HCT116 (cell line): Measurements from ENCODE around the gene TRMT1. TPM values are rescaled to one million over a fixed set of nuclear protein-coding genes. Genes with fewer than 3 reads are reported as not detected.
A peak's percentile ranks its signal among the peaks of the same experiment; 100 is the strongest.

Source experiments
- ATAC-seq: fragments of 200-7000 bp; cut with Tn5 transposase; 2 replicates; pipeline ENCODE4 v1.9.1; 2020; ENCODE audit warnings: mild to moderate bottlenecking, moderate library complexity
- BruUV-seq: library from RNA; stranded (reverse); fragments of 400-500 nt; replicated peaks from 2 replicates; lab custom pipeline; 2021; lab: Mats Ljungman, UMichigan
- CTCF ChIA-PET: fragments of 300-600 bp; sonication (Branson Sonifier 250); formaldehyde crosslinking; loops from one replicate; lab custom pipeline; 2021; ENCODE audit warnings: antibody characterized with exemption; lab: Charles Lee
- POLR2A ChIA-PET: fragments of 300-600, 350-600 bp; sonication (Branson Sonifier 250); formaldehyde crosslinking; loops from one replicate; lab custom pipeline; 2021; ENCODE audit warnings: antibody characterized with exemption; lab: Charles Lee
- RAD21 ChIA-PET, 2 experiments: fragments of 300-600 bp; sonication (Branson Sonifier 250); formaldehyde crosslinking; loops; one replicate each; lab custom pipeline; 2023; ENCODE audit warnings: low total read pairs in 2 of 2; ENCODE audit not compliant: uncharacterized antibody in 2 of 2, unreplicated experiment in 2 of 2, low non-redundant PET in 1 of 2; lab: Charles Lee
- DNase-seq: peaks from one replicate; pipeline ENCODE4 v3.0.0-alpha.2; 2010; ENCODE audit warnings: low read depth, low spot score
- H2AFZ ChIP-seq: fragments of 200-600 bp; shearing (Covaris generic), sonication (generic); 2 replicates; pipeline ENCODE4 v1.6.1; 2017; ENCODE audit warnings: low read depth, mixed run types, mixed read lengths, antibody characterized with exemption, low read length; ENCODE audit not compliant: poor library complexity, severe bottlenecking
- H3K27ac ChIP-seq: 2 replicates; pipeline ENCODE4 v1.5.1; 2012; ENCODE audit warnings: low read depth, low read length
- H3K27me3 ChIP-seq: fragments of 200-600 bp; sonication (generic); 2 replicates; pipeline ENCODE4 v1.6.1; 2016; ENCODE audit warnings: mixed run types, low read length, mixed read lengths; ENCODE audit not compliant: insufficient read depth
- H3K36me3 ChIP-seq, 2 experiments: fragments of 200-500 bp in 1 of 2; fragments of 200-600 bp in 1 of 2; sonication (Bioruptor generic) in 1 of 2; sonication (generic) in 1 of 2; 2 replicates each; pipeline versions ENCODE4 v1.5.1 to v1.6.1; 2014 to 2016; ENCODE audit warnings: low read length in 2 of 2, inconsistent platforms in 1 of 2, mixed read lengths in 1 of 2, mixed run types in 1 of 2; ENCODE audit not compliant: insufficient read depth in 2 of 2, control insufficient read depth in 1 of 2
- H3K4me1 ChIP-seq, 2 experiments: fragments of 200-600 bp in 1 of 2; sonication (generic) in 1 of 2; 2 replicates each; pipeline versions ENCODE4 v1.5.1 to v1.6.1; 2012 to 2017; ENCODE audit warnings: low read length in 2 of 2, inconsistent platforms in 1 of 2, mild to moderate bottlenecking in 1 of 2, mixed read lengths in 1 of 2, mixed run types in 1 of 2, moderate library complexity in 1 of 2; ENCODE audit not compliant: insufficient read depth in 2 of 2, control insufficient read depth in 1 of 2
- H3K4me2 ChIP-seq: fragments of 200-600 bp; sonication (generic); 2 replicates; pipeline ENCODE4 v1.6.1; 2017; ENCODE audit warnings: mixed run types, low read length, mixed read lengths
- H3K4me3 ChIP-seq, 2 experiments: fragments of 200-600 bp in 1 of 2; sonication (generic) in 1 of 2; replicated peaks in 1 of 2; 2 replicates each; pipeline ENCODE4 v1.5.1; 2011 to 2016; ENCODE audit warnings: low read length in 2 of 2, control low read depth in 1 of 2, low read depth in 1 of 2, mild to moderate bottlenecking in 1 of 2, mixed read lengths in 1 of 2, mixed run types in 1 of 2
- H3K79me2 ChIP-seq: fragments of 200-600 bp; sonication (generic); 2 replicates; pipeline ENCODE4 v1.6.1; 2017; ENCODE audit warnings: mild to moderate bottlenecking, mixed run types, low read length, moderate library complexity, mixed read lengths; ENCODE audit not compliant: insufficient read depth
- H3K9ac ChIP-seq: fragments of 200-600 bp; sonication (generic); 2 replicates; pipeline ENCODE4 v1.6.1; 2016; ENCODE audit warnings: low read length, mixed read lengths
- H3K9me2 ChIP-seq: fragments of 200-600 bp; sonication (generic), shearing (Covaris generic); 2 replicates; pipeline ENCODE4 v1.6.1; 2017; ENCODE audit warnings: mixed run types, mild to moderate bottlenecking, moderate library complexity; ENCODE audit not compliant: insufficient read depth
- H3K9me3 ChIP-seq, 2 experiments: fragments of 200-500 bp in 1 of 2; fragments of 200-600 bp in 1 of 2; sonication (Bioruptor generic) in 1 of 2; sonication (generic) in 1 of 2; 2 replicates each; pipeline ENCODE4 v1.6.1; 2014 to 2017; ENCODE audit warnings: low read length in 2 of 2, mixed read lengths in 2 of 2, inconsistent platforms in 1 of 2, low read depth in 1 of 2, mild to moderate bottlenecking in 1 of 2, mixed run types in 1 of 2, moderate library complexity in 1 of 2; ENCODE audit not compliant: control insufficient read depth in 1 of 2, insufficient read depth in 1 of 2
- H4K20me1 ChIP-seq: fragments of 200-600 bp; sonication (generic), shearing (Covaris generic); 2 replicates; pipeline ENCODE4 v1.6.1; 2017; ENCODE audit warnings: mixed run types, mild to moderate bottlenecking, moderate library complexity; ENCODE audit not compliant: insufficient read depth
- ATF3 ChIP-seq: IDR thresholded peaks from 2 replicates; pipeline ENCODE4 v1.6.1; 2012
- EZH2 ChIP-seq: fragments of 200-600 bp; sonication (generic); IDR thresholded peaks from 2 replicates; pipeline ENCODE4 v1.6.1; 2017; ENCODE audit warnings: antibody characterized with exemption, mixed run types
- POLR2A ChIP-seq: IDR thresholded peaks from 2 replicates; pipeline ENCODE4 v1.7.0; 2011; ENCODE audit warnings: borderline replicate concordance; ENCODE audit not compliant: insufficient read depth, insufficient read length; ENCODE audit errors: extremely low read depth
- POLR2AphosphoS5 ChIP-seq: IDR thresholded peaks from 2 replicates; pipeline ENCODE4 v1.6.1; 2011; ENCODE audit warnings: mild to moderate bottlenecking, low read depth, low read length, moderate library complexity
- REST ChIP-seq: IDR thresholded peaks from 2 replicates; pipeline ENCODE4 v1.6.1; 2012; ENCODE audit warnings: low read depth
- SP1 ChIP-seq: IDR thresholded peaks from 2 replicates; pipeline ENCODE4 v1.6.1; 2012; ENCODE audit warnings: low read depth
- TCF7L2 ChIP-seq: IDR thresholded peaks from 2 replicates; pipeline ENCODE4 v1.7.0; 2011; ENCODE audit warnings: borderline replicate concordance, inconsistent platforms; ENCODE audit not compliant: insufficient read depth, insufficient read length; ENCODE audit errors: extremely low read depth
- intact Hi-C: fragments of 100-400 bp; cut with micrococcal nuclease; formaldehyde crosslinking; loops from 2 replicates; pipeline ENCODE4 v1.10.0; 2022
- total RNA-seq: library from RNA; stranded (reverse); gene quantifications from one replicate; pipeline ENCODE4 v1.2.1, GENCODE V29; 2021; ENCODE audit not compliant: unreplicated experiment

TRMT1 gene
- total RNA-seq, 1 experiment from 2014 or later: 84.4 TPM

- ChIA-PET CTCF (interaction anchor here (0.8 to 1.9 kb wide), 2 partner anchors 30 to 187 kb away, joined by 3 to 7 read pairs; no protein-coding TSS in a partner anchor), RAD21 (no interaction called here), POLR2A (interaction anchor here (0.6 to 4.1 kb wide), 8 partner anchors 10 to 307 kb away, joined by 3 to 36 read pairs (median 8); partner anchors contain the start of genes IER2 and STX10)
- Histone ChIP-seq H3K4me3 (peak overlapping the region; percentile 48 to 54), H3K27me3 (no peaks in the 10 kb centered on the region), H4K20me1 (no peaks in the 10 kb centered on the region), H3K4me1 (peaks cover 88 to 99% of the 10 kb centered on the region in 2 experiments), H3K9me3 (no peaks in the 10 kb centered on the region), H3K9ac (peak overlapping the region; percentile 86), H3K27ac (peak overlapping the region; percentile 99), H3K79me2 (peaks cover 8% of the 10 kb centered on the region; the same call in 1 of the 2 replicates), H3K4me2 (peak overlapping the region; percentile 79), H3K36me3 (no peaks in the 10 kb centered on the region), H2AFZ (no peak overlapping the region), H3K9me2 (no peaks in the 10 kb centered on the region)
- intact Hi-C loops: no loop called here
- no peak for TF ChIP-seq ATF3
- no peak for TF ChIP-seq SP1
- peak; percentile 54 for TF ChIP-seq TCF7L2
- ATAC-seq (peak; percentile 13), DNase-seq (no peak)
- BruUV-seq: no TSS peak
Observed at GRCh38 chr19:13164343-13165161, 48.0 kb upstream of the TRMT1 start.

- POLR2A ChIA-PET: interaction anchor here (1.0 to 4.1 kb wide), 8 partner anchors 9 to 110 kb away, joined by 3 to 36 read pairs (median 8); partner anchors contain the start of genes IER2 and STX10
Observed at GRCh38 chr19:13163609-13164342, 47.2 kb upstream of the TRMT1 start.

More at GRCh38 chr19:13163609-13164342, 47.2 kb upstream of the TRMT1 start:
- ChIA-PET CTCF (interaction anchor here (0.6 to 1.9 kb wide), 3 partner anchors 11 to 31 kb away, joined by 3 to 7 read pairs (median 4); no protein-coding TSS in a partner anchor), RAD21 (interaction anchor here in 1 of 2 experiments (1.6 kb wide), 1 partner anchor 32 kb away, joined by 5 read pairs; no protein-coding TSS in a partner anchor)
- H3K9me2 ChIP-seq: no peaks in the 10 kb centered on the region
- no TSS peak for BruUV-seq
- intact Hi-C loops: no loop called here
- no peaks in the 10 kb centered on the region for H4K20me1 ChIP-seq
- H3K4me2 ChIP-seq: peak overlapping the region; percentile 79
- peak; percentile 35; the same call in 1 of the 2 replicates for TF ChIP-seq POLR2AphosphoS5
- no peak for TF ChIP-seq REST
- no peak for TF ChIP-seq EZH2
- TF ChIP-seq POLR2A: peak; percentile 28
- H3K27ac ChIP-seq: peak overlapping the region; percentile 99
- DNase-seq (no peak), ATAC-seq (peak; percentile 28; the same call in 1 of the 2 replicates)
- no peaks in the 10 kb centered on the region for H3K36me3 ChIP-seq
- no peak overlapping the region for H2AFZ ChIP-seq
- H3K9ac ChIP-seq: peak overlapping the region; percentile 86
- H3K4me3 ChIP-seq: peak overlapping the region; percentile 48 to 54
- H3K27me3 ChIP-seq: no peaks in the 10 kb centered on the region
- peaks cover 80 to 91% of the 10 kb centered on the region in 2 experiments for H3K4me1 ChIP-seq
- H3K9me3 ChIP-seq: no peaks in the 10 kb centered on the region
- peaks cover 8% of the 10 kb centered on the region; the same call in 1 of the 2 replicates for H3K79me2 ChIP-seq
